HEK293 (cell line): ENCODE data around the gene MRPL4.

Experiments
- CTCF ChIA-PET: fragments of 350-600 bp; formaldehyde crosslinking; extraction: SDS; loops from one replicate; lab custom pipeline; 2021; ENCODE audit warnings: antibody characterized with exemption; lab: Yijun Ruan, JAX
- POLR2A ChIA-PET: fragments of 300-600 bp; formaldehyde crosslinking; extraction: SDS; loops from one replicate; lab custom pipeline; 2020; ENCODE audit warnings: antibody characterized with exemption, inconsistent platforms; lab: Yijun Ruan, JAX
- H3K27ac ChIP-seq: fragments of 200-500 bp; sonication (Bioruptor generic); 2 replicates; pipeline ENCODE4 v1.5.1; 2014; ENCODE audit warnings: low read depth, low read length, control low read depth, inconsistent platforms; ENCODE audit errors: extremely low read depth
- H3K36me3 ChIP-seq, 2 experiments: fragments of 200-500 bp in 1 of 2; sonication (Bioruptor generic) in 1 of 2; 1 replicate in 1 of 2; 2 replicates in 1 of 2; pipeline ENCODE4 v1.5.1; 2014 to 2017; ENCODE audit warnings: inconsistent platforms in 2 of 2, low read length in 2 of 2; ENCODE audit not compliant: control insufficient read depth in 2 of 2, insufficient read depth in 1 of 2
- H3K4me1 ChIP-seq: fragments of 200-500 bp; sonication (Bioruptor generic); 2 replicates; pipeline ENCODE4 v1.5.1; 2014; ENCODE audit warnings: mild to moderate bottlenecking, low read length, inconsistent platforms; ENCODE audit not compliant: control insufficient read depth, insufficient read depth
- H3K4me3 ChIP-seq: 2 replicates; pipeline ENCODE4 v1.5.1; 2011; ENCODE audit warnings: low read depth, mild to moderate bottlenecking, control low read depth, low read length, moderate library complexity
- H3K9me3 ChIP-seq: fragments of 200-500 bp; sonication (Bioruptor generic); 2 replicates; pipeline ENCODE4 v1.5.1; 2014; ENCODE audit warnings: low read depth, low read length, inconsistent platforms; ENCODE audit not compliant: control insufficient read depth, insufficient read depth
- MEIS1 ChIP-seq: sonication (generic); formaldehyde crosslinking; IDR thresholded peaks from 2 replicates; pipeline ENCODE4 v1.8.1; 2022; ENCODE audit warnings: missing genetic modification reagents, mild to moderate bottlenecking, borderline replicate concordance
- PRDM4 ChIP-seq: fragments of 450-650 bp; formaldehyde crosslinking; IDR thresholded peaks from 2 replicates; pipeline ENCODE4 v1.5.1; 2017; ENCODE audit warnings: missing biosample characterization, missing genetic modification characterization
- SETDB1 ChIP-seq: IDR thresholded peaks from one replicate; pipeline ENCODE4 v1.6.1; 2017; ENCODE audit warnings: mild to moderate bottlenecking, low read length, moderate library complexity, mixed read lengths; ENCODE audit not compliant: insufficient read length
- ZBTB44 ChIP-seq: fragments of 450-650 bp; IDR thresholded peaks from 2 replicates; pipeline ENCODE4 v1.5.1; 2018; ENCODE audit warnings: missing biosample characterization, mild to moderate bottlenecking, missing genetic modification characterization
- ZEB2 ChIP-seq: fragments of 450-650 bp; formaldehyde crosslinking; IDR thresholded peaks from 2 replicates; pipeline ENCODE4 v1.5.1; 2016; ENCODE audit warnings: missing biosample characterization, missing genetic modification characterization
- ZNF112 ChIP-seq: fragments of 450-650 bp; formaldehyde crosslinking; IDR thresholded peaks from 2 replicates; pipeline ENCODE4 v1.5.0; 2017; ENCODE audit warnings: missing biosample characterization, missing genetic modification characterization
- ZNF184 ChIP-seq: fragments of 450-650 bp; IDR thresholded peaks from 2 replicates; pipeline ENCODE4 v1.5.1; 2018; ENCODE audit warnings: missing biosample characterization, mild to moderate bottlenecking, missing genetic modification characterization
- ZNF239 ChIP-seq: fragments of 450-650 bp; formaldehyde crosslinking; IDR thresholded peaks from 2 replicates; pipeline ENCODE4 v1.5.1; 2016; ENCODE audit warnings: missing biosample characterization, missing genetic modification characterization
- ZNF266 ChIP-seq: fragments of 450-650 bp; formaldehyde crosslinking; IDR thresholded peaks from 2 replicates; pipeline ENCODE4 v1.5.1; 2016; ENCODE audit warnings: missing biosample characterization, missing genetic modification characterization, low read depth
- ZNF292 ChIP-seq: fragments of 450-650 bp; formaldehyde crosslinking; IDR thresholded peaks from 2 replicates; pipeline ENCODE4 v1.5.1; 2016; ENCODE audit warnings: low read depth, missing biosample characterization, missing genetic modification characterization, borderline replicate concordance
- ZNF324 ChIP-seq: fragments of 450-650 bp; formaldehyde crosslinking; IDR thresholded peaks from 2 replicates; pipeline ENCODE4 v1.5.1; 2016; ENCODE audit warnings: missing biosample characterization, missing genetic modification characterization
- ZNF37A ChIP-seq: fragments of 450-650 bp; IDR thresholded peaks from 2 replicates; pipeline ENCODE4 v1.5.1; 2018; ENCODE audit warnings: missing biosample characterization, missing genetic modification characterization
- ZNF391 ChIP-seq: fragments of 450-650 bp; formaldehyde crosslinking; IDR thresholded peaks from 2 replicates; pipeline ENCODE4 v1.5.1; 2016; ENCODE audit warnings: low read depth, missing biosample characterization, missing genetic modification characterization, borderline replicate concordance
- ZNF423 ChIP-seq: fragments of 450-650 bp; formaldehyde crosslinking; IDR thresholded peaks from 2 replicates; pipeline ENCODE4 v1.5.1; 2016; ENCODE audit warnings: missing biosample characterization, missing genetic modification characterization
- ZNF473 ChIP-seq: fragments of 450-650 bp; formaldehyde crosslinking; IDR thresholded peaks from 2 replicates; pipeline ENCODE4 v1.5.1; 2017; ENCODE audit warnings: missing biosample characterization, missing genetic modification characterization
- ZNF529 ChIP-seq: fragments of 450-650 bp; formaldehyde crosslinking; IDR thresholded peaks from 2 replicates; pipeline ENCODE4 v1.5.1; 2017; ENCODE audit warnings: missing genetic modification characterization, missing biosample characterization; ENCODE audit not compliant: insufficient replicate concordance
- ZNF629 ChIP-seq: fragments of 450-650 bp; formaldehyde crosslinking; IDR thresholded peaks from 2 replicates; pipeline ENCODE4 v1.5.1; 2017; ENCODE audit warnings: missing biosample characterization, missing genetic modification characterization
- ZNF701 ChIP-seq: fragments of 450-650 bp; formaldehyde crosslinking; IDR thresholded peaks from 2 replicates; pipeline ENCODE4 v1.5.1; 2016; ENCODE audit warnings: missing biosample characterization, missing genetic modification characterization
- ZNF791 ChIP-seq: fragments of 450-650 bp; formaldehyde crosslinking; IDR thresholded peaks from 2 replicates; pipeline ENCODE4 v1.5.1; 2016; ENCODE audit warnings: missing biosample characterization, missing genetic modification characterization
- ZNF830 ChIP-seq: fragments of 450-650 bp; IDR thresholded peaks from 2 replicates; pipeline ENCODE4 v1.5.0; 2018; ENCODE audit warnings: missing biosample characterization, missing genetic modification characterization, low read depth, mild to moderate bottlenecking, moderate library complexity
- ZSCAN30 ChIP-seq: fragments of 450-650 bp; IDR thresholded peaks from 2 replicates; pipeline ENCODE4 v1.5.1; 2018; ENCODE audit warnings: missing biosample characterization, mild to moderate bottlenecking, missing genetic modification characterization, moderate library complexity
- ZSCAN5A ChIP-seq: fragments of 450-650 bp; formaldehyde crosslinking; IDR thresholded peaks from 2 replicates; pipeline ENCODE4 v1.5.1; 2016; ENCODE audit warnings: missing biosample characterization, missing genetic modification characterization
- TF ChIP-seq, protein P1 (sequence below): fragments of 450-650 bp; formaldehyde crosslinking; IDR thresholded peaks from 2 replicates; pipeline ENCODE4 v1.5.1; 2016; ENCODE audit warnings: missing biosample characterization, missing genetic modification characterization
- TF ChIP-seq, protein P2 (sequence below): fragments of 450-650 bp; formaldehyde crosslinking; conservative IDR thresholded peaks from 2 replicates; pipeline ENCODE4 v1.5.1; 2016; ENCODE audit warnings: low read depth, missing biosample characterization, missing genetic modification characterization

MRPL4 gene

GRCh38 chr19:10237702-10238101, 14.3 kb upstream of the MRPL4 start (continued):
- TF ChIP-seq PRDM4 (tag by site-specific recombination), result no peak
- no peak for TF ChIP-seq MEIS1 (CRISPR knock-in tag)
- TF ChIP-seq, protein P1, sequence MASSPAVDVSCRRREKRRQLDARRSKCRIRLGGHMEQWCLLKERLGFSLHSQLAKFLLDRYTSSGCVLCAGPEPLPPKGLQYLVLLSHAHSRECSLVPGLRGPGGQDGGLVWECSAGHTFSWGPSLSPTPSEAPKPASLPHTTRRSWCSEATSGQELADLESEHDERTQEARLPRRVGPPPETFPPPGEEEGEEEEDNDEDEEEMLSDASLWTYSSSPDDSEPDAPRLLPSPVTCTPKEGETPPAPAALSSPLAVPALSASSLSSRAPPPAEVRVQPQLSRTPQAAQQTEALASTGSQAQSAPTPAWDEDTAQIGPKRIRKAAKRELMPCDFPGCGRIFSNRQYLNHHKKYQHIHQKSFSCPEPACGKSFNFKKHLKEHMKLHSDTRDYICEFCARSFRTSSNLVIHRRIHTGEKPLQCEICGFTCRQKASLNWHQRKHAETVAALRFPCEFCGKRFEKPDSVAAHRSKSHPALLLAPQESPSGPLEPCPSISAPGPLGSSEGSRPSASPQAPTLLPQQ, result no peak
- TF ChIP-seq ZNF324 (tag by site-specific recombination), result no peak
- no peak for TF ChIP-seq ZSCAN5A (tag by site-specific recombination)
- no peak for TF ChIP-seq ZNF266
- no peak for TF ChIP-seq SETDB1
- no peak for TF ChIP-seq ZNF830 (tag by site-specific recombination)
- no peak for TF ChIP-seq ZNF112 (tag by site-specific recombination)
- TF ChIP-seq ZNF791 (tag by site-specific recombination), result no peak

DNA sequence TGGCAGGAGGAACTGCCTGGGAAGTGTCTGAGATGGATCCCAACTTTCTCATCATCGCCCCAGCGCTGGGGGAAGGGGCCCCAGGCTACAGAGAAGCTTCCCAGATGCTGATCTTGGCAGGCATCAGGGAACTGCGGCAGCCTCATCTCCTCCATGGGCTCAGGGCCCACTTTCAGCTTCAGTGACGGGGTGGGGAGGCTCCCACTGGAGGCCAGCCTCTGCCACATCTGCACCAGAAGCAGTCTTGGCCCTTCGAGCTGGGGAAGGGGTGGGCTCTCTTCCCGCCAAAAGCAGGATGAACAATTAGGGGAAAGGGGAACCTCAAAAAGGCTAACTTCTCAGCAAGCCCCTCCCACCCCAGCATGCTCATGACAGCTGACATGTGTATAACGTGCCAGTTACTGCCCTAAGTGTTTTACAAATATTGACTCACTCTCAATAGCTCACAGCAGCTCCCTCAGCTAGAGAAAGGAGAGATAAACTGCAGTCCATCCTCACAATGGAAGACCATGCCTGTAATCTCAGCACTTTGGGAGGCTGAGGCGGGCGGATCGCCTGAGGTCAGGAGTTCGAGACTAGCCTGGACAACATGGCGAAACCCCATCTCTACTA, 13.7 kb upstream of the MRPL4 start:
- Histone ChIP-seq H3K27ac (no peak overlapping the region), H3K36me3 (no peaks in the 10 kb centered on the region), H3K9me3 (no peaks in the 10 kb centered on the region), H3K4me3 (no peak overlapping the region), H3K4me1 (no peaks in the 10 kb centered on the region)
- CTCF ChIA-PET, result interaction anchor here (0.7 to 1.2 kb wide), 3 partner anchors 10 to 364 kb away, joined by 3 to 4 read pairs (median 3); no protein-coding TSS in a partner anchor
- POLR2A ChIA-PET, result interaction anchor here (0.5 kb wide), 1 partner anchor 197 kb away, joined by 3 read pairs; no protein-coding TSS in a partner anchor
- TF ChIP-seq ZNF701, result no peak
- no peak for TF ChIP-seq ZNF391 (tag by site-specific recombination)
- TF ChIP-seq ZNF629 (tag by site-specific recombination), result peak; percentile 37; the same call in 1 of the 2 replicates
- no peak for TF ChIP-seq ZNF184 (tag by site-specific recombination)
- TF ChIP-seq ZNF529 (tag by site-specific recombination), result no peak
- no peak for TF ChIP-seq ZNF473 (tag by site-specific recombination)
- no peak for TF ChIP-seq ZBTB44 (tag by site-specific recombination)
- TF ChIP-seq ZNF239 (tag by site-specific recombination), result no peak
- TF ChIP-seq ZNF423 (tag by site-specific recombination), result no peak
- TF ChIP-seq ZNF292 (tag by site-specific recombination), result no peak
- TF ChIP-seq ZEB2 (tag by site-specific recombination), result peak; percentile 57; the same call in 1 of the 2 replicates
- no peak for TF ChIP-seq ZNF37A (tag by site-specific recombination)
- TF ChIP-seq, protein P2, sequence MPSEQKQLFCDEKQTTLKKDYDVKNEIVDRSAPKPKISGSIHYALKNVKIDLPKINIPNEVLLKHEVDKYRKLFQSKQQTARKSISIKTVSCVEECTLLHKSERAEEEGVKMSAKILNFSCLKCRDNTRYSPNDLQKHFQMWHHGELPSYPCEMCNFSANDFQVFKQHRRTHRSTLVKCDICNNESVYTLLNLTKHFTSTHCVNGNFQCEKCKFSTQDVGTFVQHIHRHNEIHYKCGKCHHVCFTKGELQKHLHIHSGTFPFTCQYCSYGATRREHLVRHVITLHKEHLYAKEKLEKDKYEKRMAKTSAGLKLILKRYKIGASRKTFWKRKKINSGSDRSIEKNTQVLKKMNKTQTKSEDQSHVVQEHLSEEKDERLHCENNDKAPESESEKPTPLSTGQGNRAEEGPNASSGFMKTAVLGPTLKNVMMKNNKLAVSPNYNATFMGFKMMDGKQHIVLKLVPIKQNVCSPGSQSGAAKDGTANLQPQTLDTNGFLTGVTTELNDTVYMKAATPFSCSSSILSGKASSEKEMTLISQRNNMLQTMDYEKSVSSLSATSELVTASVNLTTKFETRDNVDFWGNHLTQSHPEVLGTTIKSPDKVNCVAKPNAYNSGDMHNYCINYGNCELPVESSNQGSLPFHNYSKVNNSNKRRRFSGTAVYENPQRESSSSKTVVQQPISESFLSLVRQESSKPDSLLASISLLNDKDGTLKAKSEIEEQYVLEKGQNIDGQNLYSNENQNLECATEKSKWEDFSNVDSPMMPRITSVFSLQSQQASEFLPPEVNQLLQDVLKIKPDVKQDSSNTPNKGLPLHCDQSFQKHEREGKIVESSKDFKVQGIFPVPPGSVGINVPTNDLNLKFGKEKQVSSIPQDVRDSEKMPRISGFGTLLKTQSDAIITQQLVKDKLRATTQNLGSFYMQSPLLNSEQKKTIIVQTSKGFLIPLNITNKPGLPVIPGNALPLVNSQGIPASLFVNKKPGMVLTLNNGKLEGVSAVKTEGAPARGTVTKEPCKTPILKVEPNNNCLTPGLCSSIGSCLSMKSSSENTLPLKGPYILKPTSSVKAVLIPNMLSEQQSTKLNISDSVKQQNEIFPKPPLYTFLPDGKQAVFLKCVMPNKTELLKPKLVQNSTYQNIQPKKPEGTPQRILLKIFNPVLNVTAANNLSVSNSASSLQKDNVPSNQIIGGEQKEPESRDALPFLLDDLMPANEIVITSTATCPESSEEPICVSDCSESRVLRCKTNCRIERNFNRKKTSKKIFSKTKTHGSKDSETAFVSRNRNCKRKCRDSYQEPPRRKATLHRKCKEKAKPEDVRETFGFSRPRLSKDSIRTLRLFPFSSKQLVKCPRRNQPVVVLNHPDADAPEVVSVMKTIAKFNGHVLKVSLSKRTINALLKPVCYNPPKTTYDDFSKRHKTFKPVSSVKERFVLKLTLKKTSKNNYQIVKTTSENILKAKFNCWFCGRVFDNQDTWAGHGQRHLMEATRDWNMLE (tag by site-specific recombination), result no peak
- TF ChIP-seq ZSCAN30, result no peak
